ENCODE measurements around the gene CHRD.
"Not testable (repeated sequence)": the region's sequence is repeated elsewhere in the genome, so short reads cannot be mapped to it uniquely, and the experiment has no call there.

Gene CHRD

GRCh38 chr3:184335661-184336546 is 44.0 kb upstream of the CHRD start:
- peak overlapping the region; percentile 64 for H3K4me3 ChIP-seq (ENCODE audit: low read length)
- DNase-seq (ENCODE audit: low read depth): no peak
- TF ChIP-seq CTCF (conservative IDR thresholded peaks at IDR 0.05; ENCODE audit: low read depth, low read length): no peak

GRCh38 chr3:184336547-184337398 is 43.1 kb upstream of the CHRD start:
- no peak for TF ChIP-seq CTCF (conservative IDR thresholded peaks at IDR 0.05; ENCODE audit: low read depth, low read length)
- no peak for DNase-seq (ENCODE audit: low read depth)
- H3K4me3 ChIP-seq (ENCODE audit: low read length): peak overlapping the region; percentile 64

GRCh38 chr3:184337399-184337714 is 42.5 kb upstream of the CHRD start, which contains the start of gene FAM131A:
FAM131A (plus strand) TSS chr3:184337600; CDS start chr3:184337631, 31 bp downstream.
- TF ChIP-seq CTCF (conservative IDR thresholded peaks at IDR 0.05; ENCODE audit: low read depth, low read length): no peak
- DNase-seq (ENCODE audit: low read depth): no peak
- H3K4me3 ChIP-seq (ENCODE audit: low read length): peak within 1 kb of the TSS; percentile 64

- DNase-seq (ENCODE audit: low read depth): no peak
- no peak overlapping the region for H3K4me3 ChIP-seq (ENCODE audit: low read length)
- no peak for TF ChIP-seq CTCF (conservative IDR thresholded peaks at IDR 0.05; ENCODE audit: low read depth, low read length)
Observed at GRCh38 chr3:184337981-184338380, 41.9 kb upstream of the CHRD start.

GRCh38 chr3:184338511-184338945 is 41.3 kb upstream of the CHRD start:
- TF ChIP-seq CTCF (conservative IDR thresholded peaks at IDR 0.05; ENCODE audit: low read depth, low read length): peak; percentile 17
- peak overlapping the region; percentile 42 for H3K4me3 ChIP-seq (ENCODE audit: low read length)
- DNase-seq (ENCODE audit: low read depth): peak; percentile 72

GRCh38 chr3:184339001-184339400 is 40.9 kb upstream of the CHRD start:
- TF ChIP-seq CTCF (conservative IDR thresholded peaks at IDR 0.05; ENCODE audit: low read depth, low read length): no peak
- H3K4me3 ChIP-seq (ENCODE audit: low read length): peak overlapping the region; percentile 42
- DNase-seq (ENCODE audit: low read depth): no peak

- not testable (repeated sequence) for H3K4me3 ChIP-seq (ENCODE audit: low read length); DNase-seq (ENCODE audit: low read depth)
Observed at GRCh38 chr3:184339451-184340135, 40.3 kb upstream of the CHRD start.

Data from retinal pigment epithelial cell (primary cell).